ENCODE data around the gene PRELID2.

GRCh38 chr5:145760660-145761059 is 74.5 kb downstream of the PRELID2 start:
- TF ChIP-seq, protein P1, sequence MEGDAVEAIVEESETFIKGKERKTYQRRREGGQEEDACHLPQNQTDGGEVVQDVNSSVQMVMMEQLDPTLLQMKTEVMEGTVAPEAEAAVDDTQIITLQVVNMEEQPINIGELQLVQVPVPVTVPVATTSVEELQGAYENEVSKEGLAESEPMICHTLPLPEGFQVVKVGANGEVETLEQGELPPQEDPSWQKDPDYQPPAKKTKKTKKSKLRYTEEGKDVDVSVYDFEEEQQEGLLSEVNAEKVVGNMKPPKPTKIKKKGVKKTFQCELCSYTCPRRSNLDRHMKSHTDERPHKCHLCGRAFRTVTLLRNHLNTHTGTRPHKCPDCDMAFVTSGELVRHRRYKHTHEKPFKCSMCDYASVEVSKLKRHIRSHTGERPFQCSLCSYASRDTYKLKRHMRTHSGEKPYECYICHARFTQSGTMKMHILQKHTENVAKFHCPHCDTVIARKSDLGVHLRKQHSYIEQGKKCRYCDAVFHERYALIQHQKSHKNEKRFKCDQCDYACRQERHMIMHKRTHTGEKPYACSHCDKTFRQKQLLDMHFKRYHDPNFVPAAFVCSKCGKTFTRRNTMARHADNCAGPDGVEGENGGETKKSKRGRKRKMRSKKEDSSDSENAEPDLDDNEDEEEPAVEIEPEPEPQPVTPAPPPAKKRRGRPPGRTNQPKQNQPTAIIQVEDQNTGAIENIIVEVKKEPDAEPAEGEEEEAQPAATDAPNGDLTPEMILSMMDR (IDR thresholded peaks at IDR 0.05) = no peak
- TF ChIP-seq EP300 (IDR thresholded peaks at IDR 0.05) = no peak
- TF ChIP-seq POLR2A (IDR thresholded peaks at IDR 0.05) = no peak

Measured in upper lobe of left lung (tissue), 4 donors.